ENCODE data around the gene EXOC6B.
"Not testable (repeated sequence)": the region's sequence is repeated elsewhere in the genome, so short reads cannot be mapped to it uniquely, and the experiment has no call there.

Gene EXOC6B

DNA sequence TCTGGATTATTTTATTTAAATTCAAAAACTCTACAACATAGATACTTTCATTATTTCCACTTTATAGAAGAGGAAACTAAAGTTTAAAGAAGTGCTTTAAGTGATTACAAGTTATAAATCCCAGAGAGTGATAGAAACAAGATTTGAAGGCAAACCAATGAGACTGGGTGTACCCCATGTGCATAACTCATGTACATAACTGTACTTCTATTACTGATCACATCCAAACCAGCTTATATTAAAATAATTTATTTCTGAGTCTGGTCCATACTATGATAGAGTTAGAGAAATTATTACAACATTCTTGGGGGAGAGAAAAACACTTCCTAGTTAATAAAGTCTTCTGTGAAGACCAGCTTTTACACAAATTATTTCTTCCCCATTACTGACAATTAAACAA, 221.4 kb downstream of the EXOC6B start:
- no peak for DNase-seq (ENCODE audit: low spot score)

DNA sequence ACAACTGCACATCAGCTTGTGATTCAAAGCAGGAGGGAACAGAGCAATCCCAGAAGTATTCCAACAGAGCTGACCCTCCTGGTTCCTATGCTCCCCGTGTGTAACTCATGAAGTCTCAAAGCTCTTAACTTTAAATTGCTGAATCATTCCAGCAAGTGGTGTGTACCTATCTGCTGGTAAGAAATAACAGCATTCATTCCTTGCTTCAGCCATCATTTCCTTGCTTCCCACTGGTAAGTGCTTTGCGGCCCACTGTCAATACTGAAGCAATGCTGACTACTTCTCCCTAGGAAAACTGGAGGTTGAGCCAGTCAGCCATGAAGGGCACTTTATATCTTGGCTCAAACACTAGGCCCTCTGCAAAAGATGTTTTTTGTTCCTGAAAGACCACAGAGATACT, 222.4 kb downstream of the EXOC6B start:
- DNase-seq (ENCODE audit: low spot score) = no peak

DNA sequence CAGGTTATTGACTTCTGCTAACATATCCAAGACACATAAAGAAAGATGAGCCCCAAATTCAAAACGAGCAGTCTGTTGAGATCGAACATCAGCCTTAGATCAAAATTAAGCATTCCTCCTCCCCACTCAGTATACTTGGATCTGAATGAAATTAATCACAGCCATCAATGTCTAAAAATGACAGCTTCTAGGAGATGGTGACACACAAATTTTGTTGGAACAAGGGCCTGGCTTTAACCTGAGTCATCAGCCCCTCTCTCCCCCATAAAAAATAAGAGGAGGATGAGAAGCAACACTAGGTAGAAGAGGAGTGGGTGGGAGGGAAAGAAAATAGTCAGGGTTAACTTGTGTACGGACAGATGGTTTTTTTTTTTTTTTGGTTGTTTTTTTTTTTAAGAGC, 223.1 kb downstream of the EXOC6B start:
- DNase-seq (ENCODE audit: low spot score) = no peak

DNA sequence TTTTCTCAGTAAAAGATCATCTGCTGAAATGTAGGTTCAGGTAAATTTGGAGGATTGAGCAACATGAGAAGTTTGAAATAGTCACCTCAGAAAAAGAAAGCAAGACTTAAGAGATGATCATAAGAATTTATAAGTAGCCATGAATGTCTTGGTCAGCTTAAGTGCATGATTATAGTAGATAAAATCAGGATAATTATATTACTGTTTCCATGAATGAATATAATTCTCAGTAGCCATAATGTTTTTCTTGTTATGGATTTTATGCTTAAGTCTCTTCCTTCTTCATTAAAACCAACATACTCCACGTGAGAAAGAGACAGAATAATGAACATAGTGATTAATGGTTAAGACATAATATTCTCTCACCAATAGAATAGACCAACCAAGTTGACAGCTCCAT, 223.7 kb downstream of the EXOC6B start:
- no peak for DNase-seq (ENCODE audit: low spot score)

DNA sequence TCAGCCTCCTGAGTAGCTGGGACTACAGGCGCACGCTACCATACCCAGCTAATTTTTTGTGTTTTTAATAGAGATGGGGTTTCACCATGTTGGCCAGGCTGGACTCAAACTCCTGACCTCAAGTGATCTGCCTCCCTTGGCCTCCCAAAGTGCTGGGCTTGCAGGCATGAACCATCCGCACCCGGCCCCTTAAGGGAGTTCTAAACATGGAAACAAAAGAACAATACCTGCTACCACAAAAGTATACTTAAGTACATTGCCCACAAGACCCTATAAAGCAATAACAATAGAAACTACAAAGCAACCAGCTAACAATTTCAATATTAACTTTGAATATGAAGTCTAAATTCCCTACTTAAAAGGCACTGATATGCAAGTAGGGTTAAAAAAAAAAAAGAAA, 242.0 kb downstream of the EXOC6B start:
- DNase-seq (ENCODE audit: low spot score) = not testable (repeated sequence)

DNA sequence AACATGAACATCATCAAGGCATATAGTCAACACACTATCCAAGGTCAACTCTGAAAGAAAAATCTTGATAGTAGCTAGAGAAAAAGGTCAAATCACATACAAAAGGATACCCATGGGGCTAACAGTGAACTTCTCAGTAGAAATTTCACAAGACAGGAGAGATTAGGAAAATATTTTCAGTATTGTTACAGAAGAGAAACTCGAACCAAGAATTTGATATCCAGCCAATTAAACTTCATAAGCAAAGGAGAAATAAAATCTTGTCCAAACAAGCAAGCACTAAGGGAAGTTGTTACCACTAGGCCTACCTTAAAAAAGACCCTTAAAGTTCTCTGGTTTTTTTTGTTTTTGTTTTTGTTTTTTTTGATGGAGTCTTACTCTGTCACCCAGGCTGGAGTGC, 242.5 kb downstream of the EXOC6B start:
- no peak for DNase-seq (ENCODE audit: low spot score)

DNA sequence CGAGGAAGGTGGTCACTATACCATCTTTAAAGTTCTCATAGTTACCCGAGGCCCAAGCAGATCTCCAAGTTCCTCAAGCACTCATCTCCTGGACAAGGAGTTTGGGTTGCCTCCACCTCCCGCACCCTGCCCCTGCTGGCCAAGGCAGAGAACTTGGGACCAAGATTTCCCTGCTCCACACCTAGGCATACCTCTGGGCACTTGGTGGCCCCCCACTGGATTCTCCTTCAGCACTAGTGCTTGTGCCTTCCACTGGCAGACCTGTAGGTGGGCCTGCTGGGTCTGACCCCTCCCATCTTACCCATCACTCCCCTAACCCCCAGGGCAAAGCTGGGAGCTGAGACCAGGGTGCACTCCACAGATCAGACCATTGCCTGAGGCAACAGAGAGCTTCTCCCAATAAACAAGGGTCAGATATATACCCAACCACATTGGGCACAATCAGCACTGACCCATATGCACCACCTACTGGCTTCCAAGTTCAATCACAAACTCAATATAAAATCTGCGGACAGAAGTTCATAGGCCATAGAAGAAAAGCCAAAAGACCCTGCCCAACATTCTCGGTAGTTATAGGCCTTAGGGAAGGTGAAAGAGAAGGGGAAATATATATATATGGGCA, 244.2 kb downstream of the EXOC6B start:
- DNase-seq (ENCODE audit: low spot score) = no peak

DNA sequence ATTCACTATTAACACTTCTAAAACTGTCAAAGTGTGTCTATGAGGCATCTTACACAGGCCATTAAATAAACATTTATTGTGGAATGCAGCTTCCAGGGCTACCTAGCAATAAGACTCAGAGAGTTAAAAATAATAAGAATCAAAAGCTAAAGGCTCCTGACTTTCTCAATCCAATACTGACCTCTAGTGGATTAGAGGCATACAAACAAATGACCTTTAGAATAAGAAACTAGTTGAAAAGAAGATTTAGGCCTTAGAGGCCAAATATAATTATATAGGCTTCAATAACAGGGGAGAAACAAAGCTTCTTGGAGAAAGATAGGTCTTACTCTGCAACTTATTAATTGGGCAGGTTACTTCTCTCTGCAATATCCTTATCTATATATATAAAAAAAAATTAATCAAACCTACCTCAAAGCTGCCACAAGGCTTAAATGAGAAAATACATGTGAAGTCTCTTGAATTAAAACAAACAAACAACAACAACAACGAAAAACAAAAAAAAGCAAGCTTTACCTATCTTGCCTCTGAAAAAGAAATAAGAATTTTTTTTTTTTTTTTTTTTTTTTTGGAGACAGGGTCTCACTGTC, 246.1 kb downstream of the EXOC6B start:
- no peak for DNase-seq (ENCODE audit: low spot score)

DNA sequence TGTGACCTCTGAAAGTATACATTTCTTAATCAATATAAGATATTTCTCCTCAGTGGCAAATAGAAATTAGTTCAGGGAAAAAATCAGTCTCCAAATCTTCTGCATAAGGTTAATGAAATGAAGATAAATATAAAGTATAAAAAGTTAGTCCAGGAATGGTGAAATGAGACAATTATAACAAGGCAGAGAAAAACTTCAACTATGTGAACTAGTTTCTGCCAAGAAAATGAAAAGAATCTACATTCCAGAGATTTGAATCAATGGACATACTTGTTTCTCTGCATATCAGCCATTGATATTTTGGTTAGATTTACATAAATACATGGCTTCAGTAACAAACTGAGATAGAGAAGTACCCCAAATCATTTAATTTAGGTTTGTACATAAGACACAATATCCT, 249.0 kb downstream of the EXOC6B start:
- no peak for DNase-seq (ENCODE audit: low spot score)

DNA sequence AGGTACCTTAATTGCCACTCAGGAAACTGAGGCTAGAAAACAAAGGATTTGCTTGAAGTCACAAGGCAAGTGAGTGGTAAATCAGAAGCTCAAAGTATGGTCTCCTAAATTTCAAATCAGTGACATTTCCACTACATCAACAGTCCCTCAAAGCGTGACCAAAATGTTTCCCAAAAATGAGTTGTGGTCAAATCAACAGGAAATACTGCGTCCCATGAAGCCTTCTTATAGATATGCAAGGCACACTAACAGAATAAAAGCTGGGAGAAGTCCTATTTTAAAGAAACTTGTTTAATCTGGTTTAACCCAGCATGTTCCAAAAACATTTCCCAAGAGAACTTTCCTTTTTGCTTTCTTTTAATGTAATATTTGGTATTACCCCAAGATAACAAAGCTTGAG, 249.4 kb downstream of the EXOC6B start:
- no peak for DNase-seq (ENCODE audit: low spot score)

DNA sequence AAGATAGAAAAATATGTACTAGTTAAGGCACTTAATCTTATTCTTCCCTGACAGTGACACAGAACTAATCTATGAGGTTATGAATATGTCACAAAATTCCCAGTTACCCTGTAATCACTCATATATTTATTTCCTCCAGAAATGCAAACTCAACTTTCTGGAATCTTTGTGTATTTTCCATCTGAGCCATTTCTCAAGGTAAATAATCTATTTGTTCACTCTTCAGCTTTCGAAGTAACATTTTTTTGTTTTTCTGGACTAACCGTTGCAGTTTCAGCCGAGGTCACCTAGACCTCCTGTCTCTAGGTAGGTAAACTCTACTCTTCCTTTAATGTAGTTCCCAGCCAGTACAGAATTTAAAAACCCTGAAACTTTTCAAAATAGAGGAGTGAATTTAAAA, 250.9 kb downstream of the EXOC6B start:
- DNase-seq (ENCODE audit: low spot score) = no peak

DNA sequence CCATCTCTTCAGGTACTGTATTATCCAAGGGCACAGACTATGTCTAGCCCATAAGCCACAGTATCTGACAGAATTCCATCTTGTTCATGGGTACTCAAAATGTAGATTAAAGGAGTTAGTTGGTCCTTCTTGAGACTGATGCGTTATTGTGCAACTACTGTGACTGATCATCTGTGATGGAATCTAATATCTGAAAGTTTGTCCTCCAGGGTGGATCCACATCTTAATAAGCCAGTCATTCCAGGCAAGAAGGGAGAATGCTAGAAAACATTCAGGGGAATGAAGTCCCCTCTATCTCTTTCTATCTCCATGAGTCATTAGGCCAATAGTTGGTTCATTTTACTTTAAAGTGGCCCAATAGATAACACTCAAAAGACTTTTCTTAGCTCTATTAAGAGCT, 252.6 kb downstream of the EXOC6B start:
- DNase-seq (ENCODE audit: low spot score) = no peak

DNA sequence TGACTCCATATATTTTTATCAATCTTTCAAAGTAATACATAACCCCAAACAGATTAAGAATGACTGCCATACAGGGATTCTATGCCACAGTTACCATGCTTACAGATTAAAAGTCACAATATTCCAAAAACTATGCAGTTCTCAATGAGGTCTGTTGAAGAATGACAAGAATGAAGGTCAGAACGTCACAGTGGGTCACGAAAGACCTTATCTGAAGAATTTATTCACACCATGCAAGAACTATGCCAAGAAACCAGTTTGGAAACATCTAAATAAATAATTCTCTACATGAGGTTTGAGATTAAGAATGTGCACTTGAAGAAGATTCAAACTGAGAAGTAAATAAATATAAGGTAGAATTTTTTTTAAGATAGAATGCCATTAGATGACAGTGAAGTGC, 253.3 kb downstream of the EXOC6B start:
- DNase-seq (ENCODE audit: low spot score) = no peak

DNA sequence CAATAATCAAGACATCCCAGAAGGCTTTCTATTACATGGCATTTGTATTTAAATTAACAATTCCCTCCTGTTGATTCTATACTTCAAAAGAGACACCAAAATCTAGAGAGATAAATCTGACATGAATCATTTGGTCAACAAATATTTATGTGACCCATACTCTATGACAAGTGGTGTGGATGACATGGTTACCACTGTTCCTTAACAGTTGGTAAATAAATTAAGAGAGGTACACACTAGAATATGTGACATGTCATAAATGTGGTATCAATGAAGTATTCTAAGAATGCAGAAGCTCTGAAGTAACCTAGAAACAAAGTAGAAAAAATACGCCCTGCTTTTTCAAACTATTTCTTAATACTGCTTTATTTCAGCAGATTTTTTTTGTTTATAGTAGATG, 255.4 kb downstream of the EXOC6B start:
- DNase-seq (ENCODE audit: low spot score) = no peak

DNA sequence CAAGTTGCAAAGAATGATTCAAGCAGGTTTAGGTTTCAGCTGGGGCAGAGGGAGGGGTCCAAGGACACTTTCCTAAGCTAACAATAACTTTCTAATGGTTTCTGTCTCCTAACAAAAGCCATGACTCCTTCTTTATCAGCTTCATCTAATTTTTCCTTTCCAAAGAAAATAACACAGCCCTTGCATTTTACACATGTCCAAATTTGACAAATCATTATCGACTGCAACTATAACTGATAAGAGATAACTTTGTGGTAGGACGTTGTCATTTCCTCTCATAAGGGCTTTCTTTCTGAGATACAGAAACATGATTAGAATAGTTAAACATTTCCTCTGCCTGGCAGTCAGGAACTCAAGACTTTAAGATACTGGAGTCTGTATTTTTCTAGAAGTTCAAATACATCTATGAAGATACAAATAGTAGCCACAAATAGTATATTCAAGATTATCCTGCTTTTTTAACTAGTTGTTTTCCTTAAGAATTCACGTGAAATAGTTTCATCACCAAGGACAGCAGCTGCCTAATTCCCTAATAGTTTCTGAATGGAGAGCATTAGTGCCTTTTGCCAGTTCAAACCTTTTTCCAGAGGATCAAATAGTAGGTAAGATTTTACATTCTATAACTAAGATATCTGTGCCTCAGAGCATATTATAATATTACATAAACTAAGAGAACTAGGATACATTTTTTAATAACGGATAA, 263.2 kb downstream of the EXOC6B start:
- DNase-seq (ENCODE audit: low spot score) = no peak

DNA sequence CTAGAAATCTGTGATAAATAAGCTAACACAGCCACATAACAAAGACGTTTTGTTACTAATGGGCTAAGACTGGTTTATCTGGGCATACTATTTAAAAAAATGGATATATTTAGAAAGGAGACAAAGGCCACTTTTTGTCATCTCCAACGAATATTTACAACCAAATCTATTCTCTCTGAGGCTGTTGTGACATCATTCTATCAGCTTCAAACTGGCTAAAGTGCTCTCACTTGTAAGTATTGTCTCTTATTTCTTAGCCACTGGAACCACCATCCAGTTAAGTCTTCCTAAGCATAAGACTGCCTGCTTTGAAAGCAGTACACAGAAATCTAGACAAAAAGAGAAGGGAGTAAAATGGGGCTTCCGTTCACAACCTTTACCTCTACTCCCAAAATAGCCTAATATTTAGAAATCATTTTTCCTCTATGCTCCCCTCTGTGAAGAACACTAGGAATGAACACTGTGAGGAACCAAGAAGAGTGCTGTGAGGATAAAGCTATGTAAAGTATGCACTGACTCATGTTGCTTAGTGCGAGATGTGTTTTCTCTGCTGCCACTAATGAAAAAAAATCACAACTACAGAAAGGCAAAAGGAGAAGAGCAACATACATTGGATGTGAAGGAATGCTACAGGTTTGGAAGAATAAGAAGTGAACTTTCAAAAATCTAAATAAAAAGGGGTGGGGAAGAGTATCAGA, 264.1 kb downstream of the EXOC6B start:
- no peak for DNase-seq (ENCODE audit: low spot score)

DNA sequence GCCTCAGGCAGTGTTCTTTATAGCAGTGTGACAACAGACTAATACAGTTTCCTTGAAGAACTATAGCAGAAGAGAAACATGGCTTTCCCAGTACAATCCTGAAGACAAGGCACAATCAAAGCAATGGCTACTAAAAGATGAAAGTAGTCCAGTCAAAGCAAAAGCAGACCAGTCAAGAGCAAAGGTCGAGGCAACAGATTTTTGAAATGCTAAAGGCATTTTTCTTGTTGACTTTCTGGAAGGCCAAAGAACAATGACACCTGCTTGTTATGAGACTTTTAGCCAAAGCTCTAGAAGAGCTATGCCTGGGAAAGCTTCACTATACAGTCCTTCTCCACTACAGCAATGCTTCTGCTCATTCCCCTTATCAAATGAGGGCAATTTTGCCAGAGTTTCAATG, 269.9 kb downstream of the EXOC6B start:
- DNase-seq (ENCODE audit: low spot score) = no peak

DNA sequence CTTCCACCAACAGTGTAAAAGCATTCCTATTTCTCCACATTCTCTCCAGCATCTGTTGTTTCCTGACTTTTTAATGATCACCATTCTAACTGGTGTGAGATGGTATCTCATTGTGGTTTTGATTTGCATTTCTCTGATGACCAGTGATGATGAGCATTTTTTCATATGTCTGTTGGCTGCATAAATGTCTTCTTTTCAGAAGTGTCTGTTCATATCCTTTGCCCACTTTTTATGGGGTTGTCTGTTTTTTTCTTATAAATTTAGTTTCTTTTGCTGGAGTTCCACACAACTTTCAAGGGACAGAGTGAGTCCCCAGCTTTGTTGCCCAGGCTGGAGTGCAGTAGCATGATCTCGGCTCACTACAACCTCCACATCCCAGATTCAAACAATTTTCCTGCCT, 270.5 kb downstream of the EXOC6B start:
- not testable (repeated sequence) for DNase-seq (ENCODE audit: low spot score)

DNA sequence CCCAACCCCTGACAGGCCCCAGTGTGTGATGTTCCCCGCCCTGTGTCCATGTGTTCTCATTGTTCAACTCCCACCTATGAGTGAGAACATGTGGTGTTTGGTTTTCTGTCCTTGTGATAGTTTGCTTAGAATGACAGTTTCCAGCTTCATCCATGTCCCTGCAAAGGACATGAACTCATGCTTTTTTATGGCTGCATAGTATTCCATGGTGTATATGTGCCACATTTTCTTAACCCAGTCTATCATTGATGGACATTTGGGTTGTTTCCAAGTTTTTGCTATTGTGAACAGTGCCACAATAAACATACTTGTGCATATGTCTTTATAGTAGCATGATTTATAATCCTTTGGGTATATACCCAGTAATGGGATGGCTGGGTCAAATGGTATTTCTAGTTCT, 270.9 kb downstream of the EXOC6B start:
- not testable (repeated sequence) for DNase-seq (ENCODE audit: low spot score)

DNA sequence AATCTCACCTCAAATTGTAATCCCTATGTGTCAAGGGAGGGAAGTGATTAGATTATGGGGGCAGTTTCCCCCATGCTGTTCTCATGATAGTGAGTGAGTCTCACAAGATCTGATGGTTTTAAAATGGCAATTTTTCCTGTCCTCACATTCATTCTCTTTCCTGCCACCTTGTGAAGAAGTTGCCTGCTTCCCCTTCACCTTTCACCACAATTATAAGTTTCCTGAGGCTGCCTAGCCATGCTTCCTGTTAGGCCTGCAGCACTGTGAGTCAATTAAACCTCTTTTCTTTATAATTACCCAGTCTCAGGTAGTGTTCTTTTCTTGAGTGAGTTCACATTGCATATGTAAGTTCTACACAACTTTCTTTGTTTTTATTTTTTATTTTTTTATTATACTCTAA, 271.5 kb downstream of the EXOC6B start:
- DNase-seq (ENCODE audit: low spot score) = no peak

DNA sequence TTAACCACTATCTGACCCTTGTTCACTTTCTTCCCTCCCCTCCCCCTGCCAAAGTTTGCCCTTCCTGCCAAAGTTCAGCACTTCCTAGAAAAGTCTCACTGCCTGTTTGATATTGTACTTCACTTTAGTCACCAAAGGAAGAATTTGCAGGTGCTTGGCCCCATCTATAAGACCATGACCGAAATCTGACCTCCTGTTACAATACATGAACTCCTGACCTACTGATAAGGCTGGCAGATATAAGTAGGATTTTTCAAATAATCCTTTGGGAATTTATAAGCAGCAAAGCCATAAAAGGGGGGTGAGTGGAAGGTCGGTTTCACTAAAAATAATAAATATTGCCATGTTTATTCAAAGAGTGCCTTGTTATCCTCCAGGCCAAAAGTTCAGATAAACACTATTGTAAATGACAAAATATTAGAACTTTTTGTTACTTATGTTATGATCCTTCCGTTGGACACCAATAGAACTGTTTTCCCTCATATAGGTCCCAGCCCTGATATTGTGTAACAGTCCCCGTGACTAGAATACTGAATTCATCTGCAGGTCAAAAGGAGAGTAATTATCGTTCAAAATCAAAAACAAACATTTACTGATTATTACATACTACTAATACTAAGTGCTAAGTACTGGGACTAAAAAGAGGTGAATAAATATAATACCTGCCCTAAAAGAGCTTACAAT, 277.6 kb downstream of the EXOC6B start:
- DNase-seq (ENCODE audit: low spot score) = peak; percentile 27

DNA sequence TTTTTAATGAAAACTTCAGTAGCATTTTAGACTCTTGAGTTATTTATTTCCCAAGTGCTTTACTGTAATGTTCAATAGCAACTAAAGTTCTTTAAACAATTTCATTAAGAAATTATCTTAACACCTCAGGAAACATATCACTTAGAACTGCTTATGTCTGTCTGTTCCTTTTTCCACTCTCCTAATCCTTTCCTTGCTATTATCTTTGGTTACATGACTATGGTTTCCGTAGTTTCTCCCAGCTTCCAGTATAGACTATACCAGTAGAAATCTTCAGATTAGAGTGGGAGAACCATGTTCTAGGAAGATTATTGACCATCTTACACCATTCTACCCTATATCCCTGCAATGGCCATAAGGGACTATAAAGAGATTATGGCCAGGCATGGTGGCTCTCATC, 280.0 kb downstream of the EXOC6B start:
- no peak for DNase-seq (ENCODE audit: low spot score)

DNA sequence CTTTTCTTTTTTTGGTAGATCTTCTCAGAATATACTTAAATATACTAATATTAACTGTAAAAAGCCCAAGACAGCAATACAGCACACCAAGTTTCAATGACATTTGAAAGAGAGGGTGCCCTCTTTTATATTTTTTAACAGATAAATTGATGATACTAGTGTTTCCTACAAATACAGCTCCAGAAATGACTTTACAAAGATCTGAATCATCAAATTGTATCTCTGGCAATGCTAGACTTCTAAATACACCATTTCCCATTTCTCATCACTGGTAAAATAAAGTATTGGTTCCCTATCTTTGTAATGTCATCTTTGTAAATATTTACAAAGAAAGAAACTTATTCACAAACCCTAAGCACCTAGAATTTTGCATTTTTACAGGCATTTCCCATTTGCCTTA, 281.3 kb downstream of the EXOC6B start:
- no peak for DNase-seq (ENCODE audit: low spot score)
